ENCODE measurements around the gene CADM3. TPM values are rescaled to one million over a fixed set of nuclear protein-coding genes. Genes with fewer than 3 reads are reported as not detected.

Gene CADM3
- total and polyA plus RNA-seq, 2 experiments from 2014 or later = 0.37 to 0.77 TPM

GRCh38 chr1:159142391-159142663, 29.1 kb upstream of the CADM3 start:
- Histone ChIP-seq H3K79me2 (no peaks in the 10 kb centered on the region), H3K36me3 (replicated peaks; ENCODE audit: insufficient read depth, low read depth) (no peaks in the 10 kb centered on the region), H2AFZ (no peak overlapping the region), H3K4me1 (ENCODE audit: insufficient read depth) (no peaks in the 10 kb centered on the region), H4K20me1 (ENCODE audit: insufficient read depth, poor library complexity, severe bottlenecking) (no peaks in the 10 kb centered on the region), H3K9me2 (replicated peaks; ENCODE audit: insufficient read depth) (no peaks in the 10 kb centered on the region), H3K9me3 (ENCODE audit: low read depth) (no peaks in the 10 kb centered on the region), H3K27me3 (peaks cover 17% of the 10 kb centered on the region), H3K27ac (no peak overlapping the region), H3K4me3 (no peak overlapping the region), H3K4me2 (no peak overlapping the region)
- no peak for DNase-seq (ENCODE audit: low spot score)
- 67% methylated on average over 2 of the region's 2 CpGs for WGBS (ENCODE audit: low lambda C conversion rate, missing lambda C conversion rate)
- TF ChIP-seq CTCF (IDR thresholded peaks at IDR 0.05; ENCODE audit: poor library complexity) = no peak
- TF ChIP-seq EZH2phosphoT487 (IDR thresholded peaks at IDR 0.05; ENCODE audit: low read depth, severe bottlenecking, unreplicated experiment) = no peak
- no peak for TF ChIP-seq EZH2 (IDR thresholded peaks at IDR 0.05; ENCODE audit: borderline replicate concordance)

- TF ChIP-seq CTCF (IDR thresholded peaks at IDR 0.05; ENCODE audit: poor library complexity) (no peak), EZH2 (IDR thresholded peaks at IDR 0.05; ENCODE audit: borderline replicate concordance) (no peak), EZH2phosphoT487 (IDR thresholded peaks at IDR 0.05; ENCODE audit: low read depth, severe bottlenecking, unreplicated experiment) (no peak)
- H3K36me3 ChIP-seq (replicated peaks; ENCODE audit: insufficient read depth, low read depth) = no peaks in the 10 kb centered on the region
Measured at GRCh38 chr1:159142726-159143510, 28.5 kb upstream of the CADM3 start.

GRCh38 chr1:159144571-159144970, 26.8 kb upstream of the CADM3 start:
- no peaks in the 10 kb centered on the region for H4K20me1 ChIP-seq (ENCODE audit: insufficient read depth, poor library complexity, severe bottlenecking)
- no peak overlapping the region for H2AFZ ChIP-seq
- H3K27me3 ChIP-seq = peaks cover 17% of the 10 kb centered on the region
- H3K4me3 ChIP-seq = no peak overlapping the region
- H3K4me2 ChIP-seq = no peak overlapping the region
- no peaks in the 10 kb centered on the region for H3K9me3 ChIP-seq (ENCODE audit: low read depth)
- H3K4me1 ChIP-seq (ENCODE audit: insufficient read depth) = no peaks in the 10 kb centered on the region
- no peak for DNase-seq (ENCODE audit: low spot score)
- TF ChIP-seq CTCF (IDR thresholded peaks at IDR 0.05; ENCODE audit: poor library complexity) (no peak), EZH2phosphoT487 (IDR thresholded peaks at IDR 0.05; ENCODE audit: low read depth, severe bottlenecking, unreplicated experiment) (no peak), EZH2 (IDR thresholded peaks at IDR 0.05; ENCODE audit: borderline replicate concordance) (no peak)
- H3K27ac ChIP-seq = no peak overlapping the region
- no peaks in the 10 kb centered on the region for H3K9me2 ChIP-seq (replicated peaks; ENCODE audit: insufficient read depth)
- H3K36me3 ChIP-seq (replicated peaks; ENCODE audit: insufficient read depth, low read depth) = no peaks in the 10 kb centered on the region
- 91% methylated on average over 3 of the region's 3 CpGs for WGBS (ENCODE audit: low lambda C conversion rate, missing lambda C conversion rate)
- no peaks in the 10 kb centered on the region for H3K79me2 ChIP-seq

More at GRCh38 chr1:159142726-159143510, 28.5 kb upstream of the CADM3 start:
- Histone ChIP-seq H4K20me1 (ENCODE audit: insufficient read depth, poor library complexity, severe bottlenecking) (no peaks in the 10 kb centered on the region), H3K4me2 (no peak overlapping the region), H3K4me1 (ENCODE audit: insufficient read depth) (no peaks in the 10 kb centered on the region), H2AFZ (no peak overlapping the region), H3K27ac (no peak overlapping the region), H3K9me2 (replicated peaks; ENCODE audit: insufficient read depth) (no peaks in the 10 kb centered on the region), H3K27me3 (peaks cover 17% of the 10 kb centered on the region), H3K79me2 (no peaks in the 10 kb centered on the region), H3K4me3 (no peak overlapping the region), H3K9me3 (ENCODE audit: low read depth) (no peaks in the 10 kb centered on the region)
- 72% methylated on average over 5 of the region's 5 CpGs for WGBS (ENCODE audit: low lambda C conversion rate, missing lambda C conversion rate)
- DNase-seq (ENCODE audit: low spot score) = no peak
